Central memory CD4-positive, alpha-beta T cell (primary cell): ENCODE measurements around the gene ACAD11.
"Not testable (repeated sequence)": the region's sequence is repeated elsewhere in the genome, so short reads cannot be mapped to it uniquely, and the experiment has no call there.

Experiments used
- DNase-seq: peaks from one replicate; pipeline ENCODE4 v3.0.0; 2022

ACAD11 gene

GRCh38 chr3:132597660-132598059, 61.9 kb downstream of the ACAD11 start:
- DNase-seq: no peak

GRCh38 chr3:132596816-132597433, 62.7 kb downstream of the ACAD11 start, which contains the start of gene ACKR4:
Gene ACKR4 (plus strand): TSS chr3:132597270. CDS start chr3:132600398, 3,128 bp downstream.
- no peak for DNase-seq

- DNase-seq: no peak
These were observed 63.3 kb downstream of the ACAD11 start for GRCh38 chr3:132596326-132596725.

GRCh38 chr3:132595014-132595413, 64.6 kb downstream of the ACAD11 start:
- DNase-seq: no peak

- no peak for DNase-seq
These were observed 65.1 kb downstream of the ACAD11 start for GRCh38 chr3:132594498-132594897.

GRCh38 chr3:132593947-132594323, 65.7 kb downstream of the ACAD11 start:
- DNase-seq: no peak

- DNase-seq: no peak
These were observed 66.2 kb downstream of the ACAD11 start for GRCh38 chr3:132593241-132593946.

- DNase-seq: no peak
These were observed 67.4 kb downstream of the ACAD11 start for GRCh38 chr3:132592216-132592615.

GRCh38 chr3:132587401-132587800, 72.2 kb downstream of the ACAD11 start:
- DNase-seq: no peak

GRCh38 chr3:132573797-132574211, 85.8 kb downstream of the ACAD11 start:
- no peak for DNase-seq

- DNase-seq: no peak
These were observed 89.6 kb downstream of the ACAD11 start for GRCh38 chr3:132570016-132570415.

- DNase-seq: no peak
These were observed 90.0 kb downstream of the ACAD11 start for GRCh38 chr3:132569580-132569979.

GRCh38 chr3:132569153-132569552, 90.5 kb downstream of the ACAD11 start:
- no peak for DNase-seq

GRCh38 chr3:132568422-132568821, 91.2 kb downstream of the ACAD11 start:
- no peak for DNase-seq

- DNase-seq: no peak
These were observed 95.5 kb downstream of the ACAD11 start for GRCh38 chr3:132564070-132564465.

- no peak for DNase-seq
These were observed 96.1 kb downstream of the ACAD11 start for GRCh38 chr3:132563420-132564069.

GRCh38 chr3:132561003-132561402, 98.6 kb downstream of the ACAD11 start:
- no peak for DNase-seq

- DNase-seq: no peak
These were observed 103.0 kb downstream of the ACAD11 start for GRCh38 chr3:132556508-132557159.

- DNase-seq: not testable (repeated sequence)
These were observed 103.6 kb downstream of the ACAD11 start for GRCh38 chr3:132556036-132556386.

GRCh38 chr3:132555306-132556035, 104.1 kb downstream of the ACAD11 start:
- DNase-seq: no peak

- no peak for DNase-seq
These were observed 105.2 kb downstream of the ACAD11 start for GRCh38 chr3:132554437-132554836.

- no peak for DNase-seq
These were observed 105.8 kb downstream of the ACAD11 start for GRCh38 chr3:132553826-132554225.
